Activated CD8-positive, alpha-beta memory T cell treated with anti-CD3 and anti-CD28 coated beads, Interleukin-2, amount 50 U/mL, for 4 hours (primary cell): ENCODE measurements around the gene CARD10.
"Not testable (repeated sequence)": the region's sequence is repeated elsewhere in the genome, so short reads cannot be mapped to it uniquely, and the experiment has no call there.

ENCODE experiments used
- DNase-seq: peaks from one replicate; pipeline ENCODE4 v3.0.0-alpha.2; 2020

Gene CARD10

DNA sequence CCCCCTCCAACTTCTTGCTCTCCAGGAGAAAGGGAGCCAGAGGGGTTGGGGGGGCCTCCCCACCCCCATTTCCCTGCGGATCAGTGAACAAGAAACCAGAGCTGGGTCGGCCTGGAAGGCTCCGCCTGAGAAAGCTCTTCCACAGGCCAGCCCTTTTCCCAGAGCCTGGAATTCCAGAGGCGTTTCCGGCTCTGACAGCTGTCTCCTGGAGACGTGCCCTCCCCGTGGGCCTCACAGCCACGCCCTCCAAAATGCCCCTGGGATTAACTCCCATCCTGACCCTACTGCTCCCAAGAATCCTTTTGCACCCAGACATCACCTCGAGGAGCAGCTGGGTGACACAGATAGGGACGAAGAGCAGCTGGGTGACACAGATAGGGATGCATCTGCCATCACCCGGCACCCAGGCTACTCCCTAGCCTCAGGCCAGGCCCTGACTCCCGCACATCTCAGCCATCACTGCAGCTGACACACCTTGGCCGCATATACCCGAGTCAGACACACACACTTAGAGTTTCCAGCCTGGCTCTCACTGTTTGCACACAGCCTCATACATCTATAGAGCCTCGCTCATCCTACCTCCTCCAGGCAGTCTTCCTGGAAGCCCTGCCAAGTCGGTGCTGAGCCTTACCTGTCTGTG, 33.4 kb upstream of the CARD10 start:
- no peak for DNase-seq

DNA sequence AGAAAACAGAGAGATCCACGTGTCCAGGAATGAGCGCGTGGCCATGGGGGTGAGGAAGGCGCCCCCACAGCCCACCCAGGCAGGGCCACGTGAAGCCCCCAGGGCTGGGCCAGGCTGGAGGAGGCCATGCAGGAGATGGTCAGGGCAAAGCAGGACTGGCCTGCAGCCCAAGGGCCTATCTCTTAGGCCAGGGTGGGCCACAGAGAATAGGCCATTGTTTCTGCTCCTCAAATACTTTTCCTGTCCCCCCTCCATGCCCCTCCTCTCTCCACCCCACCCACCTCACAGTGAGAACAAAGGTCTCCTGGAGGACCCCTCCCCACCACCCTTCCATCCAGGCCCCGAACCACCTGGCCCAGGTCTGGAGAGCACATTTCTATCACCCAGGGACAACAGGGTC, 32.8 kb upstream of the CARD10 start:
- no peak for DNase-seq

DNA sequence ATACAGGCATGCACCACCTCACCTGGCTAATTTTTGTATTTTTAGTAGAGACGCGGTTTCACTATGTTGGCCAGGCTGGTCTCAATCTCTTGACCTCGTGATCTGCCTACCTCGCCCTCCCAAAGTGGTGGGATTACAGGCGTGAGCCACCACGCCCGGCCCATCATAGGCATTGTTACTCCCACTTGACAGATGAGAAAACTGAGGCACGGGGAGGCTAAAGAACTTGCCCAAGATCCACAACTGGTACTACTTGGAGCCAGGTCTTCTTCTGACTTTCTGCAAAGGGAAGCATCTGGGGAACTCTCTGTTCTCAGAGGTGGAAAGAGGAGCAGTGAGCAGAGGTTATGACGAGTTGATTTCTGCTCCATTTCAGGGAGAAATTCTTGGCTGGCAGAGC, 31.7 kb upstream of the CARD10 start:
- not testable (repeated sequence) for DNase-seq

DNA sequence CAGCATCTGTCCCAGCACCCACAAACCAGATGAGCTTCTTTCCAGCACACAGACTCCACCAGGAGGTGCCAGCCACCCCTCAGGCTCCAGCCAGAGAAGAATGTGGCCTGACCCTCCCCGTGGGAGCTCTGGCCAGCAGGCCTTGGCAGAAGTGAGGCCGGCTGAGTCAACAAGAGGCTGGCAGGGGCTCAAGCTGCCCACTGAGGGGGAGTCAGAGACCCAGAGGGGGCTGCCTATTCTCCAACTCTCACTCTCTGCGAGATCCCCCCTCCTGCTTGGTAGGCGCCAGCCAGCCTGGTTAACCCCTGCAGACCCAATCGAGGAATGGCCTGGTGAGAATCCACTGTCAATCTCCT, 30.5 kb upstream of the CARD10 start:
- no peak for DNase-seq

DNA sequence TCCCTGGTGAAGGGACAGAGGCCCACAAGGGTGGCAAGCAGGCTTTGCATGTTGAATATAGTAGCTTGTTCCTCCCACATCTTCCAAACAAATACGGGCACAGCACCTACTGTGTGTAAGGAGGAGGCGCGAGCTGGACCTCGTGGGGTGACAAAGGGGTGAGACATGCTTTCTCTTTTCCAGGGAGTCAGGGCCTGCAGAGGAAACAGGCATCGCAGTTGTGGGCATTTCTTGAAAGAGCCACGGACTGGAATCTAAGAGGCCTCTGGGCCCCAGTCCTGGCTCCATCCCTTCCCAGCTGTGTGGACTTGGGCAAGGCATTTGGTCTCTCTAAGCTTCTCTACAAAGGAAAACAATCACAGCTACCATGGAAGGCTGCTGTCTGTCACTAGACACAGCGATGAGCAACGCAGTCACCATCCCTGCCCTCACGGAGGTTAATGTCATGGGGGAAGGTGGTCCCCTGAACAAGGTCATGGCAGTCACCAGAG, 28.1 kb upstream of the CARD10 start:
- no peak for DNase-seq

DNA sequence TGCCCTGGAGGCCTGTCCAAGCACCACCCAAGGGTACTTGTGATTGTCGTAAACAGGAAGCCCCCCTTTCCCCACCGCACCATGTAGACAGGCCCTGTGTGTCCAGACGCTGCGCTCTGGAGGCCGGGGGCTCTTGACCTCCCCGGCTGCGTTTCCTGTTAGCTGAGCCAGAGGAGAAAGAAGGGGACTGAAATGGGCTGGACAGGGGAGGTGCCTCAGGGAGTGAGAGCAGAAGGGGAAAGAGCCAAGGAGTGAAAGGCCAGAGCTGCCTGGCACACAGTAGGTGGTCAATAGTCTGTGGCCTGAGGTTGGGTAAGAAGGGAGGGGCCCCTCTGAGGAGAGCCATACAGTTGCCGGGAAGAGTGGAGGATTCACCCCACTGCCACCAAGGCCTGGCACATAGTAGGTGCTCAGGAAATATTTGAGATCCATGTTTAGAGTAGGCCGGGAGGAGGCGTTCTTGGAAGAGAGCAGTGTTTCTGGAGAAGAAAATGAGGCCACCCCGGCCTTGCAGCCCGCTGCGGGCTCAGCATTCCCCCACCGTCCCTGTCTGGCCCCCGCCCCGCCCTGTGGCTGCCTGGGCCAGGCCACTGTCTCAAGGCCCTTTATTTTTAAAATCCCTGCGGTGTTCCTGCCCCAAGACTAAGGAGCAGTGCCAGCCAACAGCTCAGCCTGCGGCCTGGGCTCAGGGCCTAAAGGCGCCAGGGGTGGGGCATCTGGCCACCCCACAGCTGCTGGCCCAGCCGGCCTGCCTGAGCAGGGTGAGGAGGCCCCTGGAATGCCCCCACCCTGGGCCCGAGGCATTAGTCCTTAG, 27.4 kb upstream of the CARD10 start:
- DNase-seq = no peak

DNA sequence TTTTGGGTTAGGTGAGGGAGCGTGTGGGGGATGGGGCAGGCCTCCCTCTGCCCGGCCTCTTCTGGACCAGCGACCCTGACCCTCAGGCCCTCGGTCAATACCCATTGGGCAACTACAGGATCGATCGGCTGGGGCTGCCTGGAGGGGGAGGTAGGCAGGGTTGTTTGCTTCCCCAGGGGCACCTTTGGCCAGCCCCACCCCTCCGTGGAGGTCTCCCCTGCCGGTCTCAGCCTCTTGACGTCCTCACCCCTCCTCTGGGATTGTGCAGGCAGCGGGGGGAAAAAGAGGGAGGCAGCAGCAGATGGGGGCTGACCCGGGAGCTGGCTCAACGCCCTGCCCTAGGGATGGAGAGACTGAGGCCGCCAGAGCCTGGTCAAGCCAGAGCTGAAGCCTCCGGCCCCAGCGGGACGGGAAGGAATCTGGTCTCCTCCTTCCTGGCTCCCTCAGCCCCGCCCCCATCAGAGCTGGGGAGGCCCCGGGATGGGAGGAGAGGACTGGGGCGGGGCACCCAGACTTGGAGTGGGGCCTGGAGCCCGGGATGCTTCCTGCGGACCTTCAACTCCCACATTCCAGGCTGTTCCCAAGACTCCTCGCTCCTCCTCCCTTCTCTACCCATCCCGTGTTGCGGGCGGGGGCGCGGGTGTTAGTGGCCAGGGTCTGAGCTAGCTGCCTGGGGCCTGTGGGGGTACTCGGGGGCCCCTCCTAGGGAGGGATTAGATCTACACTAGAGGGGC, 26.7 kb upstream of the CARD10 start:
- no peak for DNase-seq

DNA sequence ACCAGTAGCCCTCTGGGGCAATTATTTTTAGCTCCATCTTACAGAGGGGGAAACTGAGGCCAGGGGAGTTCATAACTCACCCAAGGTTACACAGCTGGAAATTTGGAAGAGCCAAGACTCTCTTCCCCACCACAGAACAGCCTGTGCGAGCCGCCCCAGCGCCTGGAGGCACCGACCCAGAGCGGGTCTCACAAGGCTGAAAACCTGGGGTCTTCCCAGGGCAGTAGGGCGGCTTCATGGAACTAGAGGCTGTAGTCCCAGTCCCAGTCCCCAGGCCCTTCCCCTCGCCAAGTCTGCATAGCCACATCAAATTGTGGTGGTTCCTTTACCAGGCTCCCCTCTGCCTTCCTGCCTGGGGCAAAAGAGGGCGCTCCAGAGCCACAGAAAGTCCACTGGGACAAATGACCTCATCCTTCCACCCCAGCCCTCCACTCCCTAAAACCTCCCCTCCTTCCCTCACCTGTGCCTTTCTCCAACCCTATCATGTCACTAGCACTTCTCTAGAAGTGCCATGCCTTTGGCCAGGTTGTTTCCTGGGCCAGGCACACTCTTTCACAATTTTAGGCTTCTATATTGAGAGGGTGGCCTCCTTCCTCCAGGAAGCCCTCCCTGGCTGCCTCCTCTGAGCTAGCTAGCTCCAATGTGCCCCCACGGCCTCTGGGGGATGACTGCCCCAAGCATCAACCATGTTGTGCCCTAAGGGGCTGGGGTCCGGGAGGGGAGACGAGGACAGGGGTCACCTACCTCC, 25.9 kb upstream of the CARD10 start:
- DNase-seq = peak; percentile 50

DNA sequence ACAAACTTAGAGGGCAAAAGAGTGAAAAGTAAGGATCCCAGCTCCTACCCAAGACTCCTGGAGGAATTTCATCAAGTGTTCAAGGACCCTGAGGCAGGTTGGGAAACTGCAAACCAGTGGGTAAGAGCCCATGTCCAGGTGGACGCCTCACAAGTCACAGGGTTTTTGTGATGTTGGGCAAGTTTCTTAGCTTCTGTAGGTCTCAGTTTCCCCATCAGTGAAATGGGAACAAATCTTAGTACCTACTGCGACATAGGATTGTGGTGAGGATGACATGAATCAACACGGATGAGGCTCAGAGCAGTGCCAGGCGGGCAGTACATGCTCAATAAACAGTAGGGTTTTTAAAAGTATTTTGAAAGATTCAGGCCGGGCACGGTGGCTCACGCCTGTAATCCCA, 23.7 kb upstream of the CARD10 start:
- DNase-seq = no peak

DNA sequence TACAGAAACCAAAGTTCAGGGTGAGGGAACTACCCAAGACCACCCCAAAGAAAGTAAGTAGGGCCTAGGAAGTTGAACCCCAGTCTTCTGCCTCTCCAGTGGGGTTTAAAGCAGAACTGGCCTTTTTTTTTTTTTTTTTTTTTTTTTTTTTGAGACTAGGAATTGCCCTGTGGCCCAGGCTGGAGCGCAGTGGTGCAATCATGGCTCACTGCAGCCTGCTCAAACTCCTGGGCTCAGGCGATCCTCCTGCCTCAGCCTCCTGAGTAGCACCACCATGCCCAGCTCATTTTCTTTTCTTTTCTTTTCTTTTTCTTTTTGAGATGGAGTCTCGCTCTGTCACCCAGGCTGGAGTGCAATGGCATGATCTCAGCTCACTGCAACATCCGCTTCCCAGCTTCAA, 23.2 kb upstream of the CARD10 start:
- DNase-seq = not testable (repeated sequence)

DNA sequence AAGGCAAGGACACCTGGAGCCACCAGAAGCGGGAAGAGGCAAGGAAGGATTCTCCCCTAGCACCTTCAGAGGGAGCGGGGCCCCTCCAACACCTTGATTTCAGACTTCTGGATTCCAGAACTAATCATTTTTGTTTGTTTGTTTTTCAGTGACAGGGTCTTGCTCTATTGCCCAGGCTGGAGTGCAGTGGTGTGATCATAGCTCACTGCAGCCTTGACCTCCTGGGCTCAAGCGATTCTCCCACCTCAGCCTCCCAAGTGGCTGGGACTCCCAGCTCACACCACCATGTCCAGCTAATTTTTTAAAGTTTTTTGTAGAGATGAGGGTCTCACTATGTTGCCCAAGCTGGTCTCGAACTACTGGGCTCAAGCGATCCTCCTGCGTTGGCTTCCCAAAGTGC, 20.6 kb upstream of the CARD10 start:
- not testable (repeated sequence) for DNase-seq

DNA sequence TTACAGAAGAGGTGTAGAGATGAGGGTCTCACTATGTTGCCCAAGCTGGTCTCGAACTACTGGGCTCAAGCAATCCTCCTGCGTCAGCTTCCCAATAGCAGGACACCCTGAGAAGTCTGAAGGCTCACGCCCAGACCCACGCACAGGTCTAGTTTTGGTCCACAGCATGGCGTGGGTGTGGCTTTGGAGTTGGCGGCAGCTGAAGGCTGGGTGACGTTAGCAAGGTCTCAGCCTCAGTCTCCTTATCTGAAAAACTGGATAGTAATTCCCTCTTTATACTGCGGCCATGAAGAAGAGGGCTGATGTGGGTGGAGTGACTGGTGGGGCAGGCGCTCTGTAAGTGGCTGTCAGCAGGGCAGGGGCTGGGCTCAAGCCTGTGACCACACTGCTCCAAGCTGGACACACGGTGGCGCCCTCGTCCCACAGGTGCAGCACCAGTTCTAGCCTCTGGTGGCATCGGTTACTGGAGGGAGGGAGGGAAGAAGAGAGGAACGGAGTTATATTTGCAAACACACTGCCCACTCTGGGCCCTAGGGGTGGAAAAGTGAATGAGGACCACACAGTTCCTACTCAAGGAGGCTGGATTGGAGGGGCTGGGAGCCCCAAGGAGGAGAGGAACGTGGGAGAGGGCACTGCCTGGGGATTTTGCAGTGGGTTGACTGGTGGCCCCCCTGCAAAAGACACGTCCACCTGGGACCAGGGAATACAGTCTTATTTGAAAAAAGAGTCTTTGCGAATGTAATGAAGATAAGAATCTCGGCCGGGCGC, 19.6 kb upstream of the CARD10 start:
- DNase-seq = peak; percentile 89

DNA sequence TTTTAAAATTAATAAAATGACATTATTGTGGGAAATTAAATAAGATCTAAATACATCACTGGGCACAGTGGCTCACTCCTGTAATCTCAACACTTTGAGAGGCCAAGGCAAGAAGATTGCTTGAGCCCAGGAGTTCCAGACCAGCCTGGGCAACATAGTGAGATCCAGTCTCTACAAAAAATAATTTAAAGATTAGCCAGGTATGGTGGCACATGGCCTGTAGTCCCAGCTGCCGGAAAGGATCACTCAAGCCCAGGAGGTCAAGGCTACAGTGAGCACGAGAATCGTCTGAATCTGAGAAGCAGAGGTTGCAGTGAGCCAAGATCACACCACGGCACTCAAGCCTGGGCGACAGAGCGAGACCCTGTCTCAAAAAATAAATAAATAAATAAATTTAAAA, 15.9 kb upstream of the CARD10 start:
- DNase-seq = no peak

DNA sequence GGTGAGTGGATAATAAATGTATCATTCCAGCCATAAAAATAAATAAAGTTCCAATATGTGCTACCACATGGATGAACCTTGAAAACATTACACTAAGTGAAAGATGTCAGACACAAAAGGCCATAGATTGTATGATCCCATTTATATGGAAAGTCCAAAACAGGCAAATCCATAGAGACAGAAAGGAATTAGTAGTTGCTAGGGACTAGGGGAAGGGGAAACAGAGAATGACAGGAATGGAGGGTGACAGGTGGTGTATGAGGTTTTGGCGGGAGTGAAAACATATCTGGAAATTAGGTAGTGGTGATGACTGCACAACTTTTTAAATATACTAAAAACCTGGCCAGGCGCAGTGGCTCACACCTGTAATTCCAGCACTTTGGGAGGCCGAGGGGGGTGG, 15.2 kb upstream of the CARD10 start:
- DNase-seq = no peak

DNA sequence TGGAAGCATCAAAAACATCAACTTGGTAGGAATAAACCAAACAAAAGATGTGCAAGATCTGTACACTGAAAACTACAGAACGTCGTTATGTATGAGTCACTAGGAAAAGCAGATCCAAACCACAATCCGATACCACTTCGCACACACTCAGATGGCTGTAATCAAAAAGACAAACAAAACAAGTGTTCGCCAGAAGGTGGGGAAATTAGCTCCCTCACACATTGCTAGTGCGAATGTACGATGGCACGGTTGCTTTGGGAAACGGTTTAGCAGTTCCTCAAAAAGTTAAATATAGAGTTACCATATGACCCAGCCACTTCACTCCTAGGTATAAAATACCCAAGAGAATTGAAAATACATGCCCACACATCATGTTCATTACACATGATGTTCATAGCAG, 14.8 kb upstream of the CARD10 start:
- DNase-seq = no peak

DNA sequence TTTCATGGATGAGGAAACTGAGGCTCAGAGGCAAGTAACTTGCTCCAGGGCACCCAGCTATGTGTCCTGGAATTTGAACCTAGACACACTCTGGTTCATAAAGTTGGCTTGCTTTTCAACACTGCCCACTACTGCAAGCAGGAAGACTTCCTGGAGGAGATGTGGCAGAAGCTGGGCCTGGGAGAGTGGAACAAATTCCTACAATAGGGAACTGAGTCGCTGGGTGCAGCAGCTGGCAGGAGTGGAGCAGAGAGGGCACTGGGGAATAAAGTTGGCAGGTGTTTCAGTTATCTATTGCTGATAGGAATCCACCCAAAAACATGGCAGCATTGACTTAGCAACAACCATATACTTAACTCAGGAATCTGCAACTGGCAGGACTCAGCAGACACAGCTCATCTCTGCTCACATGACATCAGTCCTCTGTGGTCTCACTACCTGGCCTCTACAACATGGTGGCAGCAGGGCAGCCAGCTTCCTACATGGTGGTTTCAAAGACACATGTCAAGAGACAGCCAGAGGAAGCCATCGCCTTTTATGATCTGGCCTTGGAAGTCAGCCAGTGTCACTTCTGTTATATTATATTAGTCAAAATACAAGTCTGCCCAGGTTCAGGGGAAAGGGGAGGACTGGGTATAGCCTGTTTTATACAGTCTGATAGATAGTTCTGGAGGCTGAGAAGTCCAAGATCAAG, 10.6 kb upstream of the CARD10 start:
- no peak for DNase-seq

DNA sequence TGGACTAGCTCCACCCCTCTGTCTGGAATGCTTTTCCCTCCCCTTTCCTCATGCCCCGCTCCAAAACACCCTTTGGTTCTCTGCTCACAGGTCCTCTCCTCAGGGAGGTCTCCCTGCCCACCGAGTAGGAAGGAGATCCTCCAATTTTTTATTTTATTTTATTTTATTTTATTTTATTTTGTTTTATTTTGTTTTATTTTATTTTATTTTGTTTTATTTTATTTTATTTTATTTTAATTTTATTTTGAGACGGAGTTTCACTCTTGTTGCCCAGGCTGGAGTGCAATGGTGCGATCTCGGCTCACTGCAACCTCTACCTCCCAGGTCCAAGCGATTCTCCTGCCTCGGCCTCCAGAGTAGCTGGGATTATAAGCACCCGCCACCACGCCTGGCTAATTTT, 8.7 kb upstream of the CARD10 start:
- not testable (repeated sequence) for DNase-seq

DNA sequence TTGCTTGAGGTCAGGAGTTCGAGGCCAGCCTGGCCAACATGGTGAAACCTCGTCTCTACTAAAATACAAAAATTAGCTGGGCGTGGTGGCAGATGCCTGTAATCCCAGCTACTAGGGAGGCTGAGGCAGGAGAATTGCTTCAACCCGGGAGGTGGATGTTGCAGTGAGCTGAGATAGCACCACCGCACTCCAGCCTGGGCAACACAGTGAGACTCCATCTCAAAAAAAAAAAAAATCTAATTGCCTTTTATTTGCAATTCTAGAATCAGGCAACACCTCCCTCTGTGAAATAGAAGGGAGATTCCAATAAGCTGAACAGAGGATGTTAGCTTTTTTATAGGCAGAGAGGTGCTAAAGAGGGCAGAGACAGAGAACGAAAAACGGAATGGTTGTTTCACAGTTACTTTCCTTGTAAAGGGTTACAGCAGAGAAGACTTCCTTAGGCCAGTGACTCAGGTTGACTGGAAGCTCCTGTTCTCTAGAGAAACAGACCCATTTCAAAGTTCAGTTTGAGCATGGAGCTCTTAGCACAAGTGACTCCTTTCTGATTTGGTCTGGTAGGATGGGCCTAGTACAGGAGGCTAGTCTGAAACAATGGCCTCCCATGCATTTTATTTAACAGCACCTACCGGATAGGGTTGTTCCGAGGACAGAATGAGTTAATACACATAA, 8.0 kb upstream of the CARD10 start:
- not testable (repeated sequence) for DNase-seq

DNA sequence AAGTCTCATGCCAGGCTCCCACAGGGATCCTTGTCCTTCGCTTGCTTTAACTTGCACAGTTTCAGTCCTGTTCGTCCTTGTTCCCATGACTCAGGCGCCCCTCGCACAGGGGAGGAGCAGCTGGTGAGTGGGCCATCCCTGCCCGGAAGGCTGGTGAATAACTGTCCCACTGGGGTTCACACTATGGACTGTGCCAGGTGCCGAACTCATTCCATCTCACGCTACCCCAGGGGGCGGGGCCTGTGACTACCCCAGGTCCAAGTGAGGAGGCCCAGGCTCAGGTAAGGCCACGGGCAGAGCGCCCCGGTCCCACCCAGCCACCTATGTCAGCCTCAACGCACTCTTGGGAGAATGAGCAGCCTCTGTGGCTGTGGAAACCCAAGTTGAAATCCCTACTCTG, 7.2 kb upstream of the CARD10 start:
- no peak for DNase-seq

DNA sequence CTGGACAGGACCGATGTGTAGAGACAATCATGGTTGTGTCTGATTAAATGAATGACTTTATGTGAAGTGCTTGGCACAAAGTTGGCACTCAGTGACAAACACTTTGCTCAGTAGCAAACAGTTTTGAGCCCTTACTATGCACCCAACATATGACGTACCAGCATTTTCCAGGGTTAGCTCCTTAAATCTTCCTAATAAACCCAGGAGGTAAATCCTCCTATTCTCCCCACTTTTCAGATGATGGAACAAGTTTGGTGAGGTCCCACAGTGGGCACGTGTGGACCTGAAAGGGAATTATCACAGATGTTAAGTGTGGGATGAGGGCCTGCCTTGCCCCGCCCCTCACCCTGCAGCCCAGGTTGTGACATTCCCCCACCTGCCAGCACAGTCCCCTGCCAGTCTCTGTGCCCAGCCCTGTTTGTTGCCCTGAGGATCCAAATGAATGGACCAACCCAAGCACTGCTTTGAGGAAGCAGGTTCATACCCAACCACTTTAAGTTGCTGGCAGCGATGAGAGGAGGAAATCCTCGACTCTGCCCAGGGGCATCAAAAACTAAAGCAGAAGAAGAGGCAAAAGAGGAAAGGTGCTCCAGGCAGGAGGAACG, 6.6 kb upstream of the CARD10 start:
- no peak for DNase-seq
